Fibroblast of villous mesenchyme (primary cell): ENCODE data around the gene MGLL. TPM values are rescaled to one million over a fixed set of nuclear protein-coding genes. Genes with fewer than 3 reads are reported as not detected.

Experiments used
- total RNA-seq: library from RNA; depleted of rRNA; stranded (reverse); fragments of >200 nt; gene quantifications from 2 replicates; pipeline ENCODE4 v1.2.3, GENCODE V29; 2012

MGLL gene
- total RNA-seq, 1 donor: 141 TPM

Other genes starting within 250 kb of the MGLL start
- gene TPRA1, start 231.8 kb downstream of the MGLL start, total RNA-seq: 26.4 and 40.6 TPM in 2 replicates
- 39.3 and 45.4 TPM in 2 replicates for gene MCM2, start 224.1 kb downstream of the MGLL start, total RNA-seq
- gene PODXL2, start 193.3 kb downstream of the MGLL start, total RNA-seq: 0.32 and 0.86 TPM in 2 replicates
- gene ABTB1, start 149.6 kb downstream of the MGLL start, total RNA-seq: 3.5 and 6.4 TPM in 2 replicates
- gene KBTBD12, start 92.7 kb upstream of the MGLL start, total RNA-seq: not detected in 2 replicates
- gene SEC61A1, start 229.9 kb upstream of the MGLL start, total RNA-seq: 298 and 383 TPM in 2 replicates